ENCODE data around the gene FBF1. TPM values are rescaled to one million over a fixed set of nuclear protein-coding genes. Genes with fewer than 3 reads are reported as not detected.

FBF1 gene
- total and polyA plus RNA-seq, 9 donors = 3.0 to 14.9 (median 9.4) TPM

DNA sequence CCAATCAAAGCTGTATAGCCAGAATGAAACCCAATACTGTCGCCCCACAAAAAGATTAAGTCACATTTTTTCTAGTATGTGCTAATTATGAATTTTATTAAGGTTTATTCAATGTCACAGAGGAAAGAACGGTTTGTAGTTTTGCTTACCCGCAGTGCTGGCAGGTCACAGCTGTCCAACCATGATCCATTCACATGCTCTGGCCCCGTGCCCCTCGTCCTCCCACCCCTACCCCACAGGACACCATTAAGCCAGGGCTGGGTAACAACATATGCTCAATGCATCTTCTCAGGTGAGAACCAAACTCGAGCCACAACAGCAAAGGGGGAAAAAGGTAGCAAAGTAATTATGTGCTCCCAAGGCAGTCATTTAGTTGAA, 589 bp upstream of the FBF1 start:
- intact Hi-C loops (cut with DNase I) = loop anchor here in 1 of 4 donors (5.0 kb wide), 1 partner anchor 36 kb away; the partner anchor contains the start of genes ACOX1 and TEN1
- Histone ChIP-seq H3K4me1 (ENCODE audit: insufficient read depth) (no peaks in the 10 kb centered on the region), H3K9me3 (no peaks in the 10 kb centered on the region), H3K27ac (no peak overlapping the region), H3K36me3 (no peaks in the 10 kb centered on the region), H3K4me3 (peak overlapping the region; percentile 70), H3K27me3 (no peaks in the 10 kb centered on the region)
- TF ChIP-seq, protein P1, sequence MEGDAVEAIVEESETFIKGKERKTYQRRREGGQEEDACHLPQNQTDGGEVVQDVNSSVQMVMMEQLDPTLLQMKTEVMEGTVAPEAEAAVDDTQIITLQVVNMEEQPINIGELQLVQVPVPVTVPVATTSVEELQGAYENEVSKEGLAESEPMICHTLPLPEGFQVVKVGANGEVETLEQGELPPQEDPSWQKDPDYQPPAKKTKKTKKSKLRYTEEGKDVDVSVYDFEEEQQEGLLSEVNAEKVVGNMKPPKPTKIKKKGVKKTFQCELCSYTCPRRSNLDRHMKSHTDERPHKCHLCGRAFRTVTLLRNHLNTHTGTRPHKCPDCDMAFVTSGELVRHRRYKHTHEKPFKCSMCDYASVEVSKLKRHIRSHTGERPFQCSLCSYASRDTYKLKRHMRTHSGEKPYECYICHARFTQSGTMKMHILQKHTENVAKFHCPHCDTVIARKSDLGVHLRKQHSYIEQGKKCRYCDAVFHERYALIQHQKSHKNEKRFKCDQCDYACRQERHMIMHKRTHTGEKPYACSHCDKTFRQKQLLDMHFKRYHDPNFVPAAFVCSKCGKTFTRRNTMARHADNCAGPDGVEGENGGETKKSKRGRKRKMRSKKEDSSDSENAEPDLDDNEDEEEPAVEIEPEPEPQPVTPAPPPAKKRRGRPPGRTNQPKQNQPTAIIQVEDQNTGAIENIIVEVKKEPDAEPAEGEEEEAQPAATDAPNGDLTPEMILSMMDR (IDR thresholded peaks at IDR 0.05) = no peak
- no peak for TF ChIP-seq EP300 (IDR thresholded peaks at IDR 0.05)
- TF ChIP-seq POLR2A (IDR thresholded peaks at IDR 0.05) = no peak
- peak in 1 of 5 donors; percentile 47 for DNase-seq
- 14 to 33% (median 22%) methylated on average over 6 of the region's 6 CpGs for WGBS, 3 donors

DNA sequence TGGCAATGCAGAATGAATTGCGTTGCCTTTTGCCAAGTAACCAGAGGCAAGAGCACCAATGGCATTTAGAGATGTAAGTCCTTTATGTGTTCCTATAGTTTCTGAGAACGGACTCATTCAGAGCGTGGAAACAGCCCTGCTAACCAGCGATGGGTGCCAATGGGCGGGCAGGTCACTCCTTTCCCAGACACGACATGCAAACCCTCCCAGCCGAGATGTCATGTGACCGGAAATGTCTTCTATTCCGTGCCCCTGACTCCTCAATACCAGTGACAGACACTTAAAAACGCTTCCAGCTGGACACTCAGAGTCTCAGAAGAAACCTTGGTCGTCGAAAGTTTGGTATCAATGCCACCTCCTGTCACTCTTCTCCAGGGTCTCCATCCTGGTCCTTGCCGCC, 3.2 kb downstream of the FBF1 start:
- Histone ChIP-seq H3K36me3 (no peaks in the 10 kb centered on the region), H3K27ac (no peak overlapping the region), H3K4me3 (no peak overlapping the region), H3K27me3 (no peaks in the 10 kb centered on the region), H3K4me1 (ENCODE audit: insufficient read depth) (no peaks in the 10 kb centered on the region), H3K9me3 (no peaks in the 10 kb centered on the region)
- DNase-seq = no peak
- 84 to 90% (median 87%) methylated on average over 13 of the region's 13 CpGs for WGBS, 3 donors
- intact Hi-C loops (cut with DNase I) = no loop called here
- TF ChIP-seq, protein P1 (IDR thresholded peaks at IDR 0.05) = no peak
- TF ChIP-seq POLR2A (IDR thresholded peaks at IDR 0.05) = no peak
- no peak for TF ChIP-seq EP300 (IDR thresholded peaks at IDR 0.05)

DNA sequence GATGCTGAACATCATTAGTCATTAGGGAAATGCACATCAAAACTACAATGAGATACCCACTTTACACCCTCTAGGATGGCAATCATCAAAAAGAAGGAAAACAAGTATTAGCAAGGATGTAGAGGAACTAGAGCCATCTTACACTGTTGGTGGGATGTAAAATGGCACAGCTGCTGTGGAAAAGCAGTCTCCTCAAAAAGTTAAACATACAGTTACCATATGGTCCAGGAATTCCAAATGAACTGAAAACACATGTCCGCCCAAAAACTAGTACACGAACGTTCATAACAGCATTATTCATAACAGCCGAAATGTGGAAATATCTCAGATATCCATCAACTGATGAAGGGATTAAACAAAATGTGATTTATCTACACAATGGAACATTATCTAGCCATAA, 7.0 kb downstream of the FBF1 start:
- Histone ChIP-seq H3K36me3 (no peaks in the 10 kb centered on the region), H3K4me1 (ENCODE audit: insufficient read depth) (no peaks in the 10 kb centered on the region), H3K9me3 (no peaks in the 10 kb centered on the region), H3K27ac (no peak overlapping the region), H3K27me3 (no peaks in the 10 kb centered on the region), H3K4me3 (no peak overlapping the region)
- 54 to 70% (median 69%) methylated on average over 4 of the region's 4 CpGs for whole genome bisulfite sequencing, 3 donors
- DNase-seq = no peak
- TF ChIP-seq, protein P1 (IDR thresholded peaks at IDR 0.05) = no peak
- TF ChIP-seq POLR2A (IDR thresholded peaks at IDR 0.05) (no peak), EP300 (IDR thresholded peaks at IDR 0.05) (no peak)
- intact Hi-C loops (cut with DNase I) = no loop called here

DNA sequence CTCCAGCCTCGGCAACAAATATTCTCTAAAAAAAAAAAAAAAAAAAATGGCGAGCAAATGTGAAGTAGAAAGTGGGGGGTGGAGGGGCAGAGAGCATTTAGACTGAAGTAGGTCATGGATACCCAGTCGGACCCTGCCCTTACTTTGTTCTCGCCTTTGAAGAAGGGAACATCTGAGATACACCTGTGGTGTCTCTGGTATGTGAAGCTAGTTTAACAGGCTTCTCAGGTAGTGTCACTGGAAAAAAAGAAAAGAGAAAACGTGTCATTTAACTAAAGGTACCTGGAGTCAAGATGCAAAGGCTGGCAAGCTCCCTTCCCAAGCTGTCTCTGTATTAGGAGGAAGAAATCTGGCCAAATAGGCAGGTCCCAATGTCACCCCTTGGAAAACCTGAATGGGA, 8.0 kb downstream of the FBF1 start:
- 89 to 95% (median 92%) methylated on average over 5 of the region's 5 CpGs for WGBS, 3 donors
- intact Hi-C loops (cut with DNase I) = no loop called here
- TF ChIP-seq, protein P1 (IDR thresholded peaks at IDR 0.05) = no peak
- no peak for TF ChIP-seq EP300 (IDR thresholded peaks at IDR 0.05)
- no peak for TF ChIP-seq POLR2A (IDR thresholded peaks at IDR 0.05)

More for the DNA sequence above, 8.0 kb downstream of the FBF1 start:
- H3K4me3 ChIP-seq = no peak overlapping the region
- H3K36me3 ChIP-seq = no peaks in the 10 kb centered on the region
- no peak for DNase-seq
- no peaks in the 10 kb centered on the region for H3K9me3 ChIP-seq
- no peaks in the 10 kb centered on the region for H3K27me3 ChIP-seq
- no peaks in the 10 kb centered on the region for H3K4me1 ChIP-seq (ENCODE audit: insufficient read depth)
- no peak overlapping the region for H3K27ac ChIP-seq
